ENCODE data around the gene TMX3. TPM values are rescaled to one million over a fixed set of nuclear protein-coding genes. Genes with fewer than 3 reads are reported as not detected.

TMX3 gene
- 82.9 TPM for polyA plus RNA-seq (ENCODE audit: insufficient read length)
- long read RNA-seq, donor 1, full-length matches to known transcripts, result 16 of 16 reads
- long read RNA-seq, donor 1, partial matches to known transcripts, result 0 of 16 reads
- long read RNA-seq, donor 1, other reads (novel, unspliced or antisense), result 0 of 16 reads
- long read RNA-seq, donor 2, full-length matches to known transcripts, result 6 of 6 reads
- long read RNA-seq, donor 2, partial matches to known transcripts, result 0 of 6 reads
- long read RNA-seq, donor 2, other reads (novel, unspliced or antisense), result 0 of 6 reads
- long read RNA-seq, donor 3, full-length matches to known transcripts, result 5 of 5 reads
- long read RNA-seq, donor 3, partial matches to known transcripts, result 0 of 5 reads
- long read RNA-seq, donor 3, other reads (novel, unspliced or antisense), result 0 of 5 reads
- long read RNA-seq, donor 4, result 0 reads
- long read RNA-seq, donor 5, full-length matches to known transcripts, result 3 of 3 reads
- long read RNA-seq, donor 5, partial matches to known transcripts, result 0 of 3 reads
- long read RNA-seq, donor 5, other reads (novel, unspliced or antisense), result 0 of 3 reads
- long read RNA-seq, donor 6, full-length matches to known transcripts, result 6 of 6 reads
- long read RNA-seq, donor 6, partial matches to known transcripts, result 0 of 6 reads
- long read RNA-seq, donor 6, other reads (novel, unspliced or antisense), result 0 of 6 reads
- long read RNA-seq, donor 7, full-length matches to known transcripts, result 10 of 10 reads
- long read RNA-seq, donor 7, partial matches to known transcripts, result 0 of 10 reads
- long read RNA-seq, donor 7, other reads (novel, unspliced or antisense), result 0 of 10 reads
- long read RNA-seq, donor 8, full-length matches to known transcripts, result 4 of 4 reads
- long read RNA-seq, donor 8, partial matches to known transcripts, result 0 of 4 reads
- long read RNA-seq, donor 8, other reads (novel, unspliced or antisense), result 0 of 4 reads

DNA sequence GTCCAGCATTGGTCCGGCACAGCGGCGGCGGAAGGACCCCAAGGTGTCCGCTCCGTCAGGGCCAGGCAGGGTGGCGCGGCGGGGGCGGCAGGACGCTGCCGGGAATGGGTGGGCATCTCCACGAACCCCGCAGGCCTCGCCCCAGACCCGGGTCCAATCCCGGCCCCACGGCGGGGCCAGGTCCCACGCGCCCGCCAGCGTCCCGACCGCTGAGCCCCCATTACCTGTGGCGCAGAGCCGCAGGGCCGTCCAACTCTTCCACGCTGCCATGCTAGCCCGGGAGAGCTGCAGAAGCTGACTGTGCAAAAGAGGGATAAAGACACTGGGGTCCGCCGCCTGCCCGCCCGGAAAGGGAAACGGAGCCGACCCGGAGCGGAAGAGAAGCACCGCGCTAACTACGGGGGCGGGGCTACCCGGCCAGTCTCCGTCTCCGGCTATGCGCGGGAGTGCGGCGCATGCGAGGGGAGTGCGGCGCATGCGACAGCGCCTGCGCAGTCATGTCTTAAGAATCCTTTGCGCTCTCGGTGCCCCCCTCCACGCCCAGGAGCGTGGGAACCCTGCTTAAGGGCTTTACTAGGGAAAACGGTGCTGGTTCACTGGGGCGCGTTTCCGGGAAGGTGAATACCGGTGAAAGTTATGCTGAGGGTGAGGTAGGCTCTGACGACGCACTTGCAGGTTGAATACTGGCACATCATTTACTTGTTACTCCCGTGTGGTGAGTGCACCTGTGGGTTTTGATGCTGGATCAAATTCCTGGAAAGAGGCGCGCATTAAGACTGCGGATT is at the start of gene TMX3:
Gene TMX3 (minus strand): TSS at position 397 of the 785 bp plus-strand sequence. CDS start 127 bp downstream, at position 270.
- DNase-seq, result peak; percentile 91

DNA sequence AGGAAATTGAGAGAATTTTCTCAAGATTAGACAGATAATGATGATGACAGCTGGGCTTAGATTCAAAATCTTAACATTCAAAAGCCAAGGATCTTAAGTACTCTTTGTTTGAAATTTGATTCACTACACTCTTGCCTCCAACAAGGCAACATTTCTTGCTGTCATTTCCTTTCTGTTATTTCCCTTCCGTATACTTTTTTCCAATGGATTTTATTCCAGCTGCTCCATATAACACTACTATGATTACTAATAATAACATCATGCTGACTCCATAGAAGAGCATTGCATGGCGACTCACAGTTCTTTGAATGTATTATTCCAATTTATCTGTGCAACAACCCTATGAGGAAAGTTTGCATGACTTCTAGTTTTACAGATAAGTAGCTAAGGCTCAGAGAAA is 49.1 kb upstream of the TMX3 start:
- no peak for DNase-seq

DNA sequence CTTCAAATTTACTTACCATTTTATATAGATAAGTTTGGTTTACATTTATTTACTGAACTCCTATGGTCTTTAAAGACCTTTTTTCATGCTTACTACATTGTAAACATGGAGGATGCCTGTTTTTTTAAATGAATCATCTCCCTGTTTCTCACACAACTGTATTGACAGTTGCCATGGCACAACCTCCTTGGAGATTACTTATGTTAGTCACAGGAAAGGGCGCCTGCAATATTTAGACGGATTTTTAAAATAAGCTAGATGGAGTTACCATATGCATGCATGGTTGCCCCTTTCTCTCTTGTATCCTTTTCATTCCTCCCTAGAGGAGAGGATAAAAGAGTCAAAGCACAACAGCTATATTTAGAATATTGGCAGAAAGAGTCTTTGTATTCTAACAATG is 48.2 kb upstream of the TMX3 start:
- no peak for DNase-seq

DNA sequence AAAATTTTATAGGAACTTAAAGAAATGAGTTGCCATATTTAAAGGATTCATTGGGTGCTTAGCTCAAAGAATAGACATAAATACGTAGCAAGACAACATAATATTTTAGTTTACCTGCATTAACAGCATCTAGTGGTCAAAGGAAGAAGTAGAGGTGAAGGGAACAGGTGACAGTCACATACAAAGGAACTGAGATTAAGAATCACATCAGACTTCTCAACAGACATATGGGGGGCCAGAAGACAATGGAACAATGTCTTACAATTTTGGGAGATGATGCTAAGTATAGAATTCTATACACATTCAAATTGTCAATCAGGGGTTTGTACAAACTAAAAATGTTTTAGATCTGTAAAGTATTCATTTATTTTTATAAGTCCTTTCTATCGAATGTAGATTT is 44.4 kb upstream of the TMX3 start:
- DNase-seq, result no peak

DNA sequence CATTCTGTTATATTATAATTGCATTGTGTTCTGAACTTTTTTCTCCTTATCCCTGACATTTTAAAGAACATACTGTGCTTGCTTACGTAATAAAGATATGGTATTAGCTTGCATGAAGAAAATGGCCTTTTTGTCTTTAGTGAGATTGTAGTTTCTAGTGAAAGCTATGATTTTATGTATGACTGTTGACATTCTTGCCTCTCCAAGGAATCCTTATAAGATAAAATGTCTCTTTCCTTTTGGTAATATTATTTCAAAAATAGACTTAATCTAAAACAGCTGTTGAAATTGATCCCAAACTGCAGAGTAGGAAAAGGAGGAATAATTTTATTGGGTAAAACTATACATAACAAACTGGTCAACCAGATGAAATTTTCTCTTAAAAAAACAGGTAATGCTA is 42.2 kb upstream of the TMX3 start:
- no peak for DNase-seq

- no peak for DNase-seq
Observed at GRCh38 chr18:68742206-68742605, 27.3 kb upstream of the TMX3 start.

- no peak for DNase-seq
Observed at GRCh38 chr18:68740966-68741365, 26.1 kb upstream of the TMX3 start.

DNA sequence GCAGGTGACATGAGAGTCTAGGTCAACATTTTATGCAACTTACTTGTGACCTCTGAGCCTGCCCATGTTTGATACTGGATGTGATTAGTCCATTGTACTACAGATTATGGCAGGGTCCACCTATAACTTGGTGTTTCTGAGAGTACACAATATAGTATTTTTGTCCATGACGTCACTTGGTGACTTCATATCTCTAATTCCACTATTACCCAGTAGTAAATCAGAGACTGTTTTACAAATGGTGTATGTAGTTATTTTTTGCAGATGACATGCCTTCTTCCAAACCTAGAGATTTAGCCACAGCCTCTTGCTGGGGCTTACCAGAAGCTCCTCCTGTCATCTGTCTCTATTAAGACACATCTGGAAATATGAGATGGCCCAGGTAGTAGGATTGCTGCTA is 24.6 kb upstream of the TMX3 start:
- no peak for DNase-seq

DNA sequence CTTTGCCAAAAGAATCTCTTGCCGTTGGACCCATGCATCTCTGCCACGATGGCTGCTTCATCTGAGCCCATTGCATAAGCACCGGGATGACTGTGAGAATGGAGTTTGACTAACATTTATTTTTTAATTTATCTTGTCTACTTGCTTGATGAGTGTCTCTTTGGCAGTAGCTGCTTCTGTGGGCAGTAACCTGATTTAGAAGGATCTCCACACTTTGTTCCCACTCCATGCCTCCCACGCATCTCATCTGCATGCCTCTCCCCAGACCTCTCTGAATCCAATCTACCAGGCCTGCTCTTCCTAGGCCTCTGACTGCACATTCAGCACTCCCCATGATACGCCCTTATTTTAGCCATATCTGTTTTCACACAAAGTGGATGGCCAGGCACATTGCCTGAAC is 23.7 kb upstream of the TMX3 start:
- DNase-seq, result no peak

GRCh38 chr18:68735483-68736343 is 20.8 kb upstream of the TMX3 start:
- peak; percentile 18 for DNase-seq

GRCh38 chr18:68734308-68734707 is 19.4 kb upstream of the TMX3 start:
- no peak for DNase-seq

DNA sequence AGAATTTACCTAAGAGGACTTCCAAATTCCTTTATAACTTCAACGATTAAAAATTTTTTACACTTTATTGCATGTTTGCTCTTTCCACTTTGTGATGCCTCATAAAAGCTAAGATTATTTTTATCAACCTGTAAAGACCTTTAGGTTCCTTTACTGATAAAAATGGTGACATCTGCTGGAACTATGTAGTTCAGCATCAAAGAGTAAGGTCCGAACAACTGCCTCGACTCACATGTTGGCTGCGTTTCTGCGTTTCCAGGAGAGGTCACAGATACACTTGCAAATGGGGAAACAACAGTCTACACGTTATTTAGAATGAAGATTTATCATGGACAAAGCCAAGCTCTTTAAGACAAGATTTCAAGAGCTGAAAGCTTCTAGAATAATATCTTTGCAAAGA is 18.8 kb upstream of the TMX3 start:
- DNase-seq, result no peak

DNA sequence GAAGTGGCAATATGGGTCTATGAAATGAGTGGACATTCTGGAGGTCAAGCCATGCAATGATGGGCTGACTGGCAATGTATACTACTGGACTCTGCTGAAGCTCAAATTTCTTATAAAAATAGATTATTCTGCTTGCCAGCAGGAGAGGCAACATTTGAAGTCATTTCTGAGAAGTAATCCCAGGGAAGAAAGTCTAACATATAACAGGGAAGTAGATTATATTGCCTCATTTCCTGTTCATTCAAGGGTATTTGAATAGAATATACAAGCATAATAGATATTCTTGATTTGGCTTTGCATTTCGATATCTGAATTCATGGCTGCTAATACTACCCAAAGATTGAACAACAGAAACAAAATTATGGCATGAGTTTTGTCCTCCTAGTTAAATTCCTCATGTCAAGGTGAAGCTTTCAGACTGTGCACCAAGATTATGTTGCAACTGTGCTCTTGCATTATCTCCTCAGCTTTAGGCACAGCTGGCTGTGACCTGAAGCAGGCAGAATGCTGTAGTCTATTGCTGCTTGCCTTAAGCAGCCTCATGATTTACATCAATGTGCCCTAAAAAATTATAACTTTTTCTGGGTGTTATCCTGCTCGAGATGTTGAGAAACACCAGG is 13.3 kb upstream of the TMX3 start:
- no peak for DNase-seq

GRCh38 chr18:68727506-68727905 is 12.6 kb upstream of the TMX3 start:
- DNase-seq, result no peak

DNA sequence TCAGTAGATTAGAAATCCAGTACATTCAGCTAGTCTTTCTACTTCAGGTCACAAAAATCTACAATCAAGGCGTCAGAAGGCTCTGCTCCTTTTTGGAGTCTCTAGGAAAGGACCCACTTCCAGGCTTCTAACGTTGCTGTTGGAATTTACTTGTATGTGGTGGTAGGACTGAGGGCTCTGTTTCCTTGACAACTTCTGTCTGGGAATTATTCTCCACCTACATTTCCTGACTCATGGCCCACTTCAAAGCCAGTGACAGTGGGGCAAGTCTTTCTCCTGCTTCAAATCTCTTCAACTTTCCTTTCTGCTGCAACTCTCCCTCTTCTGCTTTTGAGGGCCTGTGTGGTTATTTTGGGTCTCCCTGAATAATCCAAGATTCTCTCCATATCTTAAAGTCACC is 10.4 kb upstream of the TMX3 start:
- DNase-seq, result no peak

DNA sequence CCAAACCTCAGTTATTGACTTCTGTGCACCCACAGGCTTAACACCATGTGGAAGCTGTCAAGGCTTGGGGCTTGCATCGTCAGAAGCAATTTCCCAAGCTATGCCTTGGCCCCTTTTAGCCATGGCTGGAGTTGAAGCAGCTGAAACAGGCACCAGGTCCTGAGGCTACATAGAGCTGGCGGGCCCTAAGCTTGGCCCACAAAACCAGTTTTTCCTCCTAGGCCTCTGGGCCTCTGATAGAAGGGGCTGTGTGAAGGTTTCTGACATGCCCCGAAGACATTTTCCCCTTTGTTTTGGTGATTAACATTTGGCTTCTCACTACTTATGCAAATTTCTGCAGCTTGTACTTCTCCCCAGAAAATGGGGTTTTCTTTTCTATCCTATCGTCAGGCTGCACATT is 9.1 kb upstream of the TMX3 start:
- no peak for DNase-seq

GRCh38 chr18:68723539-68723938 is 8.6 kb upstream of the TMX3 start:
- DNase-seq, result no peak

DNA sequence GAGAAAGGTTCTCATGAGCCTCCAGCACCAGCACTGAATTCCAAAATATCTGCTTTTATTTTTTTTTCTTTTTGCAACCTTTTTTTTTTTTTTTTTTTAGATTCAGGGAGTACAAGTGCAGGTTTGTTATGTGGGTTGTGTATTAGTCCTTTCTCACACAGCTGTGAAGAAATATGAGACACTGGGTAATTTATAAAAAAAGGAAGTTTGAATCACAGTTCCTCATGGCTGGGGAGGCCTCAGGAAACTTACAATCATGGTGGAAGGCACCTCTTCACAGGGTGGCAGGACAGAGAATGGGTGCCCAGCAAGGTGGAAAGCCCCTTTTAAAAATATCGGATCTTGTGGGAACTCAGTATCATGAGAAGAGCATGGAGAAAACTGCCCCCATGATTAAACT is 7.9 kb upstream of the TMX3 start:
- no peak for DNase-seq

GRCh38 chr18:68721681-68722583 is 7.0 kb upstream of the TMX3 start:
- DNase-seq, result no peak

- DNase-seq, result peak; percentile 21
Observed at GRCh38 chr18:68714366-68714711, 569 bp downstream of the TMX3 start.

Measured in left kidney (tissue), 8 donors.